K562 (cell line): ENCODE results near the gene LMO2. TPM values are rescaled to one million over a fixed set of nuclear protein-coding genes. Genes with fewer than 3 reads are reported as not detected.

Experiments
- ATAC-seq: fragments of 200-7000 bp; cut with Tn5 transposase; 3 replicates; pipeline ENCODE4 v1.9.1; 2020; ENCODE audit warnings: moderate library complexity
- BruUV-seq: library from RNA; stranded (reverse); fragments of 400-500 nt; replicated peaks from 2 replicates; lab custom pipeline; 2021; lab: Mats Ljungman, UMichigan
- CTCF ChIA-PET: fragments of 300-600 bp; formaldehyde crosslinking; extraction: SDS; loops from one replicate; lab custom pipeline; 2021; ENCODE audit warnings: low intra/inter-chr PET ratio; lab: Yijun Ruan, JAX
- POLR2A ChIA-PET: fragments of 300-600, 350-650 bp; sonication (Branson Sonifier 250); formaldehyde crosslinking; extraction: SDS; loops from one replicate; lab custom pipeline; 2021; ENCODE audit warnings: antibody characterized with exemption, inconsistent platforms; lab: Yijun Ruan, JAX
- DNase-seq, 4 experiments: peaks; one replicate each; pipeline versions ENCODE4 v3.0.0 to v3.0.0-alpha.2; 2011 to 2018; ENCODE audit warnings: low spot score in 3 of 4, mixed read lengths in 3 of 4; ENCODE audit errors: extremely low read depth in 1 of 4
- FAIRE-seq: peaks from 2 replicates; lab custom pipeline; 2011; peaks lifted over from hg19 to GRCh38; lab: Jason Lieb, UNC
- H2AFZ ChIP-seq: 2 replicates; pipeline ENCODE4 v1.6.0; 2011; ENCODE audit warnings: low read depth, low read length, control low read depth, inconsistent platforms
- H3K27ac ChIP-seq: fragments of 200-600 bp; 3 replicates; pipeline ENCODE4 v1.8.0; 2011; ENCODE audit warnings: low read depth, mild to moderate bottlenecking, control low read depth, inconsistent platforms, low read length, moderate library complexity, mixed read lengths; ENCODE audit errors: extremely low read depth
- H3K27me3 ChIP-seq, 2 experiments: fragments of 300-600 bp in 1 of 2; 2 replicates in 1 of 2; 3 replicates in 1 of 2; pipeline versions ENCODE4 v1.6.0 to v1.8.0; 2011; ENCODE audit warnings: inconsistent platforms in 2 of 2, low read length in 2 of 2, mild to moderate bottlenecking in 1 of 2, mixed read lengths in 1 of 2, moderate library complexity in 1 of 2; ENCODE audit not compliant: control insufficient read depth in 2 of 2, insufficient read depth in 2 of 2
- H3K36me3 ChIP-seq: fragments of 300-600 bp; 3 replicates; pipeline ENCODE4 v1.8.0; 2011; ENCODE audit warnings: mild to moderate bottlenecking, low read length, inconsistent platforms; ENCODE audit not compliant: control insufficient read depth, insufficient read depth
- H3K4me1 ChIP-seq, 2 experiments: fragments of 200-600 bp in 1 of 2; replicated peaks in 1 of 2; 2 replicates in 1 of 2; 3 replicates in 1 of 2; pipeline versions ENCODE4 v1.5.1 to v1.8.0; 2011; ENCODE audit warnings: inconsistent platforms in 2 of 2, low read length in 2 of 2, mild to moderate bottlenecking in 1 of 2, mixed read lengths in 1 of 2, moderate library complexity in 1 of 2; ENCODE audit not compliant: control insufficient read depth in 2 of 2, insufficient read depth in 2 of 2
- H3K4me2 ChIP-seq: 2 replicates; pipeline ENCODE4 v1.6.1; 2011; ENCODE audit warnings: low read length, control low read depth, inconsistent platforms, mixed read lengths; ENCODE audit not compliant: insufficient read depth
- H3K4me3 ChIP-seq: fragments of 200-600 bp; sonication (generic), shearing (Covaris generic); 2 replicates; pipeline ENCODE4 v1.5.1; 2016; ENCODE audit warnings: control low read depth, inconsistent platforms
- H3K79me2 ChIP-seq: fragments of 200-600 bp; 3 replicates; pipeline ENCODE4 v1.8.0; 2011; ENCODE audit warnings: low read length, inconsistent platforms; ENCODE audit not compliant: control insufficient read depth, insufficient read depth
- H3K9ac ChIP-seq, 2 experiments: 2 replicates each; pipeline versions ENCODE4 v1.6.0 to v1.6.1; 2011; ENCODE audit warnings: low read depth in 2 of 2, low read length in 2 of 2, control low read depth in 1 of 2, inconsistent platforms in 1 of 2, mild to moderate bottlenecking in 1 of 2, mixed read lengths in 1 of 2; ENCODE audit not compliant: insufficient read depth in 1 of 2
- H3K9me1 ChIP-seq: one replicate; pipeline ENCODE4 v1.6.0; 2011; ENCODE audit warnings: inconsistent platforms, mild to moderate bottlenecking, low read length, moderate library complexity; ENCODE audit not compliant: control insufficient read depth, insufficient read depth
- H3K9me3 ChIP-seq: replicated peaks from 2 replicates; pipeline ENCODE4 v1.5.1; 2011; ENCODE audit warnings: low read depth, low read length, inconsistent platforms; ENCODE audit not compliant: control insufficient read depth, insufficient read depth
- H4K20me1 ChIP-seq: replicated peaks from 2 replicates; pipeline ENCODE4 v1.6.1; 2011; ENCODE audit warnings: low read length, inconsistent platforms, mixed read lengths; ENCODE audit not compliant: control insufficient read depth, insufficient read depth
- CTBP1 ChIP-seq: fragments of 450-650 bp; IDR thresholded peaks from 2 replicates; pipeline ENCODE4 v1.6.1; 2016; ENCODE audit warnings: borderline replicate concordance
- EGR1 ChIP-seq: fragments of 450-650 bp; conservative IDR thresholded peaks from 2 replicates; pipeline ENCODE4 v1.6.1; 2017; ENCODE audit warnings: mild to moderate bottlenecking
- HCFC1 ChIP-seq: IDR thresholded peaks from 2 replicates; pipeline ENCODE4 v1.6.1; 2012; ENCODE audit warnings: low read depth, low read length, improper control_type of control experiment
- HMGN3 ChIP-seq: IDR thresholded peaks from 2 replicates; pipeline ENCODE4 v1.6.1; 2011; ENCODE audit warnings: borderline replicate concordance, low read depth, mild to moderate bottlenecking, mixed read lengths, low read length; ENCODE audit not compliant: insufficient read length; ENCODE audit errors: extremely low read depth
- MAFG ChIP-seq: fragments of 450-650 bp; conservative IDR thresholded peaks from 2 replicates; pipeline ENCODE4 v1.6.1; 2016; ENCODE audit warnings: missing genetic modification characterization, missing compliant biosample characterization
- MTF1 ChIP-seq: fragments of 250-450 bp; sonication (Bioruptor Pico); IDR thresholded peaks from 2 replicates; pipeline ENCODE4 v1.9.0; 2021; ENCODE audit warnings: moderate library complexity, mild to moderate bottlenecking, inconsistent platforms, borderline replicate concordance
- NR2F6 ChIP-seq: fragments of 450-650 bp; formaldehyde crosslinking; IDR thresholded peaks from 2 replicates; pipeline ENCODE4 v1.4.0; 2020; ENCODE audit warnings: mild to moderate bottlenecking
- NR3C1 ChIP-seq: sonication (generic); formaldehyde crosslinking; IDR thresholded peaks from 2 replicates; pipeline ENCODE4 v1.8.1; 2022; ENCODE audit warnings: missing genetic modification reagents
- POLR2B ChIP-seq: fragments of 450-650 bp; IDR thresholded peaks from 2 replicates; pipeline ENCODE4 v1.6.1; 2018; ENCODE audit warnings: low read depth; ENCODE audit not compliant: partially characterized antibody
- SAFB ChIP-seq: fragments of 200-400 bp; formaldehyde crosslinking; IDR thresholded peaks from 2 replicates; pipeline ENCODE4 v1.6.1; 2017; ENCODE audit warnings: low read depth, low read length, borderline replicate concordance
- SMARCB1 ChIP-seq: IDR thresholded peaks from 2 replicates; pipeline ENCODE4 v1.6.1; 2011; ENCODE audit warnings: improper control_type of control experiment, low read depth; ENCODE audit not compliant: insufficient read length
- SPI1 ChIP-seq: IDR thresholded peaks from 2 replicates; pipeline ENCODE4 v1.6.1; 2011; ENCODE audit warnings: low read depth, low read length, control low read depth, borderline replicate concordance
- SRSF7 ChIP-seq: fragments of 200-400 bp; formaldehyde crosslinking; optimal IDR thresholded peaks from 2 replicates; pipeline ENCODE3; 2017; ENCODE audit warnings: mild to moderate bottlenecking, low read depth, low read length
- ZBED1 ChIP-seq: IDR thresholded peaks from 2 replicates; pipeline ENCODE4 v1.6.1; 2014
- ZBTB34 ChIP-seq: fragments of 250-450 bp; sonication (Bioruptor Pico); IDR thresholded peaks from 2 replicates; pipeline ENCODE4 v1.8.0; 2021; ENCODE audit warnings: mild to moderate bottlenecking, moderate library complexity
- ZNF175 ChIP-seq: fragments of 200-800 bp; sonication (Bioruptor generic); IDR thresholded peaks from 2 replicates; pipeline ENCODE4 v1.6.1; 2016; ENCODE audit warnings: low read depth, mild to moderate bottlenecking, missing genetic modification characterization, missing compliant biosample characterization
- ZNF23 ChIP-seq: fragments of 250-450 bp; sonication (Bioruptor Pico); IDR thresholded peaks from 2 replicates; pipeline ENCODE4 v1.4.0; 2020; ENCODE audit warnings: mild to moderate bottlenecking
- ZSCAN32 ChIP-seq: fragments of 450-650 bp; formaldehyde crosslinking; IDR thresholded peaks from 2 replicates; pipeline ENCODE4 v1.4.0; 2020; ENCODE audit warnings: mild to moderate bottlenecking, moderate library complexity
- WGBS: fragments of 100-300 bp; shearing (Covaris generic); methylation state at CpG from one replicate; pipeline ENCODE4 v1.1.6; 2016; ENCODE audit warnings: low coverage, mixed read lengths; ENCODE audit not compliant: insufficient coverage; ENCODE audit errors: missing lambda C conversion rate; 5-methylcytosine and 5-hydroxymethylcytosine counted together
- in situ Hi-C: fragments of 300-500 bp; cut with MboI; formaldehyde crosslinking; loops from 4 replicates; pipeline ENCODE4 v1.15.0; 2018; ENCODE audit warnings: inconsistent platforms, mixed read lengths
- intact Hi-C: fragments of 100-400 bp; cut with micrococcal nuclease; formaldehyde crosslinking; loops from 2 replicates; pipeline ENCODE4 v1.14.2; 2022
- polyA plus RNA-seq, 8 experiments: library from polyadenylated mRNA; depleted of rRNA in 4 of 8; stranded (reverse) in 5 of 8; unstranded in 3 of 8; fragments of >200 nt; fragmentation: Nextera tagmentation in 2 of 8; fragmentation: Illumina TruSeq in 1 of 8; extraction: Ambion mirVana in 2 of 8; extraction: Trizol in 1 of 8; gene quantifications; 2 replicates each; pipeline versions ENCODE4 v1.2.1 to v1.2.3, GENCODE V29; 2011 to 2014; ENCODE audit warnings: inconsistent platforms in 1 of 8, missing spikeins in 1 of 8
- total RNA-seq, 7 experiments: library from RNA; depleted of rRNA in 6 of 7; stranded (reverse); fragments of >200 nt in 6 of 7; fragmentation: Illumina TruSeq in 2 of 7; extraction: Trizol in 2 of 7; gene quantifications; 2 replicates each; pipeline versions ENCODE4 v1.2.1 to v1.2.3, GENCODE V29; 2011 to 2021; ENCODE audit warnings: low replicate concordance in 1 of 7

Gene LMO2
- total and polyA plus RNA-seq, 9 of the 15 experiments (the other 6 are each of a cell fraction or from before 2014, with no cell fraction given), result 6.9 to 126 (median 91.5) TPM

GRCh38 chr11:33915526-33915925 lies 23.6 kb upstream of the LMO2 start:
- CTCF ChIA-PET, result no interaction called here
- no peak overlapping the region for H3K27ac ChIP-seq
- no peaks in the 10 kb centered on the region for H4K20me1 ChIP-seq
- H3K27me3 ChIP-seq, result no peaks in the 10 kb centered on the region
- no TSS peak for BruUV-seq
- no peak overlapping the region for H3K9ac ChIP-seq
- ATAC-seq, result no peak
- POLR2A ChIA-PET, result interaction anchor here (0.6 to 0.7 kb wide), 2 partner anchors 8 to 21 kb away, joined by 3 to 4 read pairs; no protein-coding TSS in a partner anchor
- peaks cover 2% of the 10 kb centered on the region for H3K9me3 ChIP-seq
- no peak for FAIRE-seq
- 63% methylated on average over 5 of the region's 5 CpGs for WGBS
- H3K4me1 ChIP-seq, result peaks cover 6 to 19% of the 10 kb centered on the region in 2 experiments; a peak in 3 of 5 replicates
- H3K4me2 ChIP-seq, result no peak overlapping the region
- in situ Hi-C loops (no loop called here), intact Hi-C loops (no loop called here)
- H3K79me2 ChIP-seq, result no peaks in the 10 kb centered on the region
- DNase-seq, result no peak
- no peak overlapping the region for H3K4me3 ChIP-seq
- no peak for TF ChIP-seq NR2F6 (CRISPR knock-in tag)
- no peak for TF ChIP-seq CTBP1
- TF ChIP-seq NR3C1 (CRISPR knock-in tag), result no peak
- no peak overlapping the region for H2AFZ ChIP-seq
- no peaks in the 10 kb centered on the region for H3K36me3 ChIP-seq
- no peaks in the 10 kb centered on the region for H3K9me1 ChIP-seq

DNA sequence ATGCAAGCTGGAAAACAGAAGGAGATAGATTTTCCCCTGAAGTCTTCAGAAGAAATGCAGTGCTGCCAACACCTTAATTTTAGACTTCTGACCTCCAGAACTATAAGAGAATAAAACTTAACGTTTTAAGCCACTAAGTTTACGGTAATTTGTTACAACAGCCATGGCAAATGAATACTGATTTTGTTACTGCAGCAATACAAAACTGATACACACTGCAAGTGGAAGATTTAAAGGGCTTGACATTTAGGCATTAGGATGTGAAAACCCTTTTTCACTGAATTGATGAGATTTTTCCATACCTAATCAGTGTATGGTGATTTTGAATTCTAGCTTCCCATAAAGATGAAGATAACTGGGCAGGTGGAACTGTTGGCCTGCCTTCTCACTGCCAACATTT lies 22.1 kb upstream of the LMO2 start:
- Histone ChIP-seq H3K9me1 (no peaks in the 10 kb centered on the region), H3K27ac (no peak overlapping the region), H3K4me3 (no peak overlapping the region), H3K4me1 (peaks cover 6 to 15% of the 10 kb centered on the region in 2 experiments; a peak in 3 of 5 replicates), H3K27me3 (no peaks in the 10 kb centered on the region), H3K9me3 (peaks cover 2% of the 10 kb centered on the region), H3K9ac (no peak overlapping the region), H3K79me2 (no peaks in the 10 kb centered on the region), H3K36me3 (no peaks in the 10 kb centered on the region), H2AFZ (no peak overlapping the region), H4K20me1 (no peaks in the 10 kb centered on the region), H3K4me2 (no peak overlapping the region)
- no peak for ATAC-seq
- WGBS, result 93% methylated on average over 2 of the region's 2 CpGs
- ChIA-PET CTCF (no interaction called here), POLR2A (interaction anchor here (0.6 to 2.0 kb wide), 3 partner anchors 12 to 23 kb away, joined by 3 to 9 read pairs (median 3); no protein-coding TSS in a partner anchor)
- DNase-seq, result no peak
- no peak for FAIRE-seq
- intact Hi-C loops, result no loop called here
- in situ Hi-C loops, result no loop called here
- BruUV-seq, result no TSS peak
- TF ChIP-seq ZSCAN32 (CRISPR knock-in tag), result no peak
- TF ChIP-seq POLR2B, result no peak
- TF ChIP-seq HCFC1, result no peak
- TF ChIP-seq SAFB, result no peak
- TF ChIP-seq MTF1 (CRISPR knock-in tag), result no peak
- no peak for TF ChIP-seq SPI1
- TF ChIP-seq ZNF175 (CRISPR knock-in tag), result no peak
- TF ChIP-seq ZBED1, result no peak
- TF ChIP-seq SMARCB1, result no peak
- no peak for TF ChIP-seq SRSF7
- TF ChIP-seq HMGN3, result no peak
- no peak for TF ChIP-seq MAFG (tag)
- no peak for TF ChIP-seq ZBTB34 (CRISPR knock-in tag)
- TF ChIP-seq EGR1, result no peak
- no peak for TF ChIP-seq ZNF23 (CRISPR knock-in tag)
